Gastroesophageal sphincter (tissue), 3 donors: ENCODE measurements around the gene NRSN2.

Experiments
- CTCF ChIP-seq, 4 experiments: fragments of 200-600 bp in 2 of 4; fragments of 450-650 bp in 2 of 4; sonication (generic) in 1 of 4; IDR thresholded peaks; one replicate each; pipeline ENCODE4 v1.5.1; 2017 to 2019; ENCODE audit warnings: antibody characterized with exemption in 4 of 4, mild to moderate bottlenecking in 2 of 4, moderate library complexity in 2 of 4
- EP300 ChIP-seq: sonication (generic); formaldehyde crosslinking; IDR thresholded peaks from one replicate; pipeline ENCODE4 v1.6.1; 2017; ENCODE audit warnings: antibody characterized with exemption, mild to moderate bottlenecking
- POLR2A ChIP-seq, 2 donors: fragments of 450-650 bp; IDR thresholded peaks; one replicate each; pipeline ENCODE4 v1.6.1; 2017; ENCODE audit warnings: antibody characterized with exemption in 2 of 2, mild to moderate bottlenecking in 2 of 2, moderate library complexity in 1 of 2

GRCh38 chr20:310645-311044, 36.3 kb upstream of the NRSN2 start:
- TF ChIP-seq CTCF (IDR thresholded peaks at IDR 0.05) (no peak), POLR2A (IDR thresholded peaks at IDR 0.05) (no peak), EP300 (no peak)
